AG09319 (cell line): ENCODE results near the gene TOP1.

Source experiments
- DNase-seq: peaks from one replicate; pipeline ENCODE4 v3.0.0-alpha.2; 2010; ENCODE audit warnings: low read depth; ENCODE audit errors: extremely low read depth
- TF ChIP-seq, protein P1 (sequence below): IDR thresholded peaks from 2 replicates; pipeline ENCODE4 v1.5.1; 2011; ENCODE audit warnings: low read depth, mild to moderate bottlenecking, inconsistent platforms, low read length, moderate library complexity

The TOP1 gene

GRCh38 chr20:41028359-41029149 lies at the start of gene TOP1:
TOP1 (plus strand) TSS chr20:41028822; CDS start chr20:41029068, 246 bp downstream.
- peak; percentile 100 for DNase-seq
- TF ChIP-seq, protein P1, sequence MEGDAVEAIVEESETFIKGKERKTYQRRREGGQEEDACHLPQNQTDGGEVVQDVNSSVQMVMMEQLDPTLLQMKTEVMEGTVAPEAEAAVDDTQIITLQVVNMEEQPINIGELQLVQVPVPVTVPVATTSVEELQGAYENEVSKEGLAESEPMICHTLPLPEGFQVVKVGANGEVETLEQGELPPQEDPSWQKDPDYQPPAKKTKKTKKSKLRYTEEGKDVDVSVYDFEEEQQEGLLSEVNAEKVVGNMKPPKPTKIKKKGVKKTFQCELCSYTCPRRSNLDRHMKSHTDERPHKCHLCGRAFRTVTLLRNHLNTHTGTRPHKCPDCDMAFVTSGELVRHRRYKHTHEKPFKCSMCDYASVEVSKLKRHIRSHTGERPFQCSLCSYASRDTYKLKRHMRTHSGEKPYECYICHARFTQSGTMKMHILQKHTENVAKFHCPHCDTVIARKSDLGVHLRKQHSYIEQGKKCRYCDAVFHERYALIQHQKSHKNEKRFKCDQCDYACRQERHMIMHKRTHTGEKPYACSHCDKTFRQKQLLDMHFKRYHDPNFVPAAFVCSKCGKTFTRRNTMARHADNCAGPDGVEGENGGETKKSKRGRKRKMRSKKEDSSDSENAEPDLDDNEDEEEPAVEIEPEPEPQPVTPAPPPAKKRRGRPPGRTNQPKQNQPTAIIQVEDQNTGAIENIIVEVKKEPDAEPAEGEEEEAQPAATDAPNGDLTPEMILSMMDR: no peak

- no peak for DNase-seq
- TF ChIP-seq, protein P1: no peak
These were observed 49.4 kb upstream of the TOP1 start for GRCh38 chr20:40979247-40979646.

- TF ChIP-seq, protein P1: no peak
- DNase-seq: no peak
These were observed 48.4 kb upstream of the TOP1 start for GRCh38 chr20:40980106-40980827.

- TF ChIP-seq, protein P1: no peak
- no peak for DNase-seq
These were observed 47.8 kb upstream of the TOP1 start for GRCh38 chr20:40980828-40981310.

- TF ChIP-seq, protein P1: no peak
- no peak for DNase-seq
These were observed 46.0 kb upstream of the TOP1 start for GRCh38 chr20:40982415-40983145.

DNA sequence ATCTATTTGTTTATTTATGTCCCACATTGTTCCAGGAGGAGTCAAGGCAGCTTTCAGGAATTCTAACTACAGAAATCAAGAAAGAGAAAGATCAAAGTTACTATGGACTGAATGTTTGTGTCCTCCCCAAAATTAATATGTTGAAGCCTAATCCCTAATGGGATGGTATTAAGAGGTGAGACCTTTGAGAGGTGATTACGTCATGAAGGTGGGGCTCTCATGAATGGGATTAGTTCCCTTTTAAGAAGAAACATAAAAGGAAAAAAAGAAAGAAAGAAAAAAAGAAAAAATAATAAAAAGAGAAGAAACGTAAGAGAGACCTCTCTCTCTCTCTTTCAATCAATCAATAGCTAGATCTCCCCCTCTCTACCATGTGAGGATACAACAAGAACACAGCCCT lies 44.7 kb upstream of the TOP1 start:
- DNase-seq: no peak
- TF ChIP-seq, protein P1: no peak
